ENCODE data around the gene MICALL2.

Gene MICALL2

DNA sequence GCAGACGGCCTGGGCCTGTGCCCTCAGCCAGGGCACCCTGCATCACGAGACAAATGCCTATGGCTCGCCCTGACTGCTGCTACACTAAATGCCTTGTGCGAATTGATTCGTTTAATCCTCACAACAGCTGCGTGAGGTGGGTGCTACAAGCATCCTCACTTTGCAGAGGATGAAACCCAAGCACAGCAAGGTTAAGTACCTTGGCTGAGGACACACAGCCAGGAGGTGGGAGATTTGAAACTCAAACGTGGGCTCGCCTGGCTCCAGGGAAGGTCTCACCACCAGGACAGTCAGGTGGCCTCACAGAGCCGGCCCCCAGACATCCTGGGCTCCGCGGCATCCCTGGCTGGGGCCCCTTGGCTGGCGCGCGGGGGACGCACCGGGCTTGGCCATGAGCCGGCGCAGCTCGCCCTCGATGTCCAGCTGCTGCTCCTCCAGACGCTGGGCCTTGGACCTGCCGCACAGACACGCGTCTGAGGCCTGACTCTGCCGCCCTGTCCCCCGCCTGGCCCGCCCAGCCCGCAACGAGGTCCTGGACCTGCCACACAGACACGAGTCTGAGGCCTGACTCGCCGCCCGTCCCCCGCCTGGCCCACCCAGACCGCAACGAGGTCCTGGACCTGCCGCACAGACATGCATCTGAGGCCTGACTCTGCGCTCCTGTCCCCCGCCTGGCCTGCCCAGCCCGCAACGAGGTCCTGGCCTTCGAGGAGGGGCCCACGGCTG lies 22.0 kb downstream of the MICALL2 start:
- Histone ChIP-seq H3K4me3 (ENCODE audit: insufficient read depth, low read length, poor library complexity, severe bottlenecking) (no peak overlapping the region), H3K27ac (ENCODE audit: low read depth, low read length) (no peak overlapping the region), H3K9me2 (replicated peaks; ENCODE audit: insufficient read depth, low read length) (no peaks in the 10 kb centered on the region), H3F3A (ENCODE audit: insufficient read depth) (no peaks in the 10 kb centered on the region), H2AFZ (ENCODE audit: low read depth, low read length, severe bottlenecking) (no peak overlapping the region), H3K9me3 (ENCODE audit: insufficient read depth, low read length) (no peaks in the 10 kb centered on the region), H3K27me3 (ENCODE audit: low read length) (no peaks in the 10 kb centered on the region), H3K9ac (ENCODE audit: low read length) (no peak overlapping the region), H3K79me2 (ENCODE audit: insufficient read depth, low read length) (no peaks in the 10 kb centered on the region), H4K20me1 (ENCODE audit: low read depth, low read length) (no peaks in the 10 kb centered on the region), H3K4me2 (ENCODE audit: low read depth, low read length, poor library complexity, severe bottlenecking) (no peak overlapping the region), H3K36me3 (ENCODE audit: low read length) (no peaks in the 10 kb centered on the region)
- no peak for TF ChIP-seq EZH2phosphoT487 (conservative IDR thresholded peaks at IDR 0.05; ENCODE audit: low read length)
- TF ChIP-seq, protein P1, sequence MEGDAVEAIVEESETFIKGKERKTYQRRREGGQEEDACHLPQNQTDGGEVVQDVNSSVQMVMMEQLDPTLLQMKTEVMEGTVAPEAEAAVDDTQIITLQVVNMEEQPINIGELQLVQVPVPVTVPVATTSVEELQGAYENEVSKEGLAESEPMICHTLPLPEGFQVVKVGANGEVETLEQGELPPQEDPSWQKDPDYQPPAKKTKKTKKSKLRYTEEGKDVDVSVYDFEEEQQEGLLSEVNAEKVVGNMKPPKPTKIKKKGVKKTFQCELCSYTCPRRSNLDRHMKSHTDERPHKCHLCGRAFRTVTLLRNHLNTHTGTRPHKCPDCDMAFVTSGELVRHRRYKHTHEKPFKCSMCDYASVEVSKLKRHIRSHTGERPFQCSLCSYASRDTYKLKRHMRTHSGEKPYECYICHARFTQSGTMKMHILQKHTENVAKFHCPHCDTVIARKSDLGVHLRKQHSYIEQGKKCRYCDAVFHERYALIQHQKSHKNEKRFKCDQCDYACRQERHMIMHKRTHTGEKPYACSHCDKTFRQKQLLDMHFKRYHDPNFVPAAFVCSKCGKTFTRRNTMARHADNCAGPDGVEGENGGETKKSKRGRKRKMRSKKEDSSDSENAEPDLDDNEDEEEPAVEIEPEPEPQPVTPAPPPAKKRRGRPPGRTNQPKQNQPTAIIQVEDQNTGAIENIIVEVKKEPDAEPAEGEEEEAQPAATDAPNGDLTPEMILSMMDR (IDR thresholded peaks at IDR 0.05; ENCODE audit: insufficient read depth, low read length, poor library complexity, severe bottlenecking) = no peak

DNA sequence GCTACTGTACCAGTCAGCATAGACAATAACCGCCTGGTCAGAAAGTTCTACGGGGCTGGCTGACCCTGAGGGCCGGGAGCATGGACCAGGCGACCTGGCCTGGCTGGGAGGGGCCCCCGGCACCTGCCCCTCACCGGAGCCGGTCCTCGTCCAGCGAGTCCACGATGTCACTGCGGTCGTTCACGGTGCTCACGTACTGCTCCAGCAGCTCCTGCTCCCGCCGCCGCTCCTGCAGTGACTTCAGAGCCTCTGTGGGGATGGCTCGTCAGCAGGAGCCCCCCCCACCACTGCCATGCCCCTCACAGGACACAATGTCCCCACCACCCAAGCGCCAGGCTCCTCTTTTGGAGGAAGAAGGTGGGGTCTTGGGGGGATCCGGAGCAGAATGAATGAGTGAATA lies 22.7 kb downstream of the MICALL2 start:
- no peak overlapping the region for H3K9ac ChIP-seq (ENCODE audit: low read length)
- H3K9me2 ChIP-seq (replicated peaks; ENCODE audit: insufficient read depth, low read length) = no peaks in the 10 kb centered on the region
- no peak overlapping the region for H3K4me2 ChIP-seq (ENCODE audit: low read depth, low read length, poor library complexity, severe bottlenecking)
- H4K20me1 ChIP-seq (ENCODE audit: low read depth, low read length) = no peaks in the 10 kb centered on the region
- no peaks in the 10 kb centered on the region for H3K9me3 ChIP-seq (ENCODE audit: insufficient read depth, low read length)
- H3K27me3 ChIP-seq (ENCODE audit: low read length) = no peaks in the 10 kb centered on the region
- no peak overlapping the region for H2AFZ ChIP-seq (ENCODE audit: low read depth, low read length, severe bottlenecking)
- no peak for TF ChIP-seq EZH2phosphoT487 (conservative IDR thresholded peaks at IDR 0.05; ENCODE audit: low read length)
- TF ChIP-seq, protein P1 (IDR thresholded peaks at IDR 0.05; ENCODE audit: insufficient read depth, low read length, poor library complexity, severe bottlenecking) = no peak
- H3F3A ChIP-seq (ENCODE audit: insufficient read depth) = no peaks in the 10 kb centered on the region
- H3K4me3 ChIP-seq (ENCODE audit: insufficient read depth, low read length, poor library complexity, severe bottlenecking) = no peak overlapping the region
- H3K27ac ChIP-seq (ENCODE audit: low read depth, low read length) = no peak overlapping the region
- H3K36me3 ChIP-seq (ENCODE audit: low read length) = no peaks in the 10 kb centered on the region
- H3K79me2 ChIP-seq (ENCODE audit: insufficient read depth, low read length) = no peaks in the 10 kb centered on the region

DNA sequence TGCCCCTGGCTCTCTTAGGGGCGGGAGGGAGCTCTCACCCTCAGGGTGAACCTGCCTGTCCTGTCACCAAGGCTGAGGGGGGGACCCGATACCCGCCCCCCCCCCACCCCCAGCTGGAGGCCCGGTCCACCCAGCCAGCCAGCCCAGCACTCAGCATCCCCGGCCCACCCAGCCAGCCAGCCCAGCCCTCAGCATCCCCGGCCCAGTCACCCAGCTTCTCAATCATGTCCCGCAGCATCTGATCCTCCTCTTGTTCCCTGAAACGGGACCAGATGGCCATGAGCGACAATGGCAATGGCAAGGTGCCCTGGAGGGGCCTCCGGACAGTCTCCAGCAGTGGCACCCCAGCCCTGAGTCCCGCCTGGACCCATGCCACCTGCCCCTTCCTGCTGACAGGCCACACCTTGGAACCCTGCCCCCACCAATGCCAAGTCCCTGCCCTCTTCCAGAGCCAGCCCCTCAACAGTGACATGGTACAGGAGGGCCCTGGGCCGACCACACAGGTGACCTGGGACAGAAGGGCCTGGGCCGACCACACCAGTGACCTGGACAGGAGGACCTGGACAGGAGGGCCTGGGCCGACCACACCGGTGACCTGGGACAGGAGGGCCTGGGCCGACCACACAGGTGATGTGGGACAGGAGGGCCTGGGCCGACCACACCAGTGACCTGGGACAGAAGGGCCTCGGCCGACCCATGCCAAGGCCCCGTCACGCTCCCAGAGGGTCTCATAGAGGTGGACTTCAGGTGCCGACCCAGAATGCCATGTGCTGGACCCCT lies 24.2 kb downstream of the MICALL2 start:
- H3K9ac ChIP-seq (ENCODE audit: low read length) = no peak overlapping the region
- no peaks in the 10 kb centered on the region for H3K27me3 ChIP-seq (ENCODE audit: low read length)
- no peaks in the 10 kb centered on the region for H3K9me2 ChIP-seq (replicated peaks; ENCODE audit: insufficient read depth, low read length)
- no peaks in the 10 kb centered on the region for H3F3A ChIP-seq (ENCODE audit: insufficient read depth)
- H3K9me3 ChIP-seq (ENCODE audit: insufficient read depth, low read length) = no peaks in the 10 kb centered on the region
- no peaks in the 10 kb centered on the region for H4K20me1 ChIP-seq (ENCODE audit: low read depth, low read length)
- no peak overlapping the region for H3K4me3 ChIP-seq (ENCODE audit: insufficient read depth, low read length, poor library complexity, severe bottlenecking)
- no peaks in the 10 kb centered on the region for H3K79me2 ChIP-seq (ENCODE audit: insufficient read depth, low read length)
- H3K27ac ChIP-seq (ENCODE audit: low read depth, low read length) = no peak overlapping the region
- H3K4me2 ChIP-seq (ENCODE audit: low read depth, low read length, poor library complexity, severe bottlenecking) = no peak overlapping the region
- no peak overlapping the region for H2AFZ ChIP-seq (ENCODE audit: low read depth, low read length, severe bottlenecking)
- no peak for TF ChIP-seq EZH2phosphoT487 (conservative IDR thresholded peaks at IDR 0.05; ENCODE audit: low read length)
- TF ChIP-seq, protein P1 (IDR thresholded peaks at IDR 0.05; ENCODE audit: insufficient read depth, low read length, poor library complexity, severe bottlenecking) = no peak
- no peaks in the 10 kb centered on the region for H3K36me3 ChIP-seq (ENCODE audit: low read length)
